ENCODE data around the gene NOTCH2NLA.
"Not testable (repeated sequence)": the region's sequence is repeated elsewhere in the genome, so short reads cannot be mapped to it uniquely, and the experiment has no call there.

- TF ChIP-seq CTCF, POLR2AphosphoS5, POLR2A (IDR thresholded peaks at IDR 0.05): not testable (repeated sequence)
Measured at GRCh38 chr1:146272734-146273133, 43.9 kb upstream of the NOTCH2NLA start.
